H1 (cell line): ENCODE data around the gene APOL1. TPM values are rescaled to one million over a fixed set of nuclear protein-coding genes. Genes with fewer than 3 reads are reported as not detected.

Source experiments
- CHD1 ChIP-seq: IDR thresholded peaks from 2 replicates; pipeline ENCODE4 v1.6.1; 2012; ENCODE audit warnings: low read depth, low read length, improper control_type of control experiment
- EGR1 ChIP-seq: IDR thresholded peaks from 2 replicates; pipeline ENCODE4 v1.6.1; 2011; ENCODE audit warnings: low read depth, low read length, borderline replicate concordance
- FOSL1 ChIP-seq: IDR thresholded peaks from 2 replicates; pipeline ENCODE4 v1.6.1; 2011; ENCODE audit warnings: mild to moderate bottlenecking, low read depth, low read length, moderate library complexity; ENCODE audit not compliant: insufficient read depth
- MAFK ChIP-seq: IDR thresholded peaks from 2 replicates; pipeline ENCODE4 v1.6.1; 2012; ENCODE audit warnings: low read depth, mild to moderate bottlenecking, improper control_type of control experiment, low read length
- POLR2A ChIP-seq, 2 experiments: IDR thresholded peaks; 1 replicate in 1 of 2; 2 replicates in 1 of 2; pipeline ENCODE4 v1.6.1; 2011; ENCODE audit warnings: low read depth in 2 of 2, low read length in 2 of 2, mild to moderate bottlenecking in 2 of 2; ENCODE audit errors: control extremely low read depth in 1 of 2
- SIRT6 ChIP-seq: IDR thresholded peaks from one replicate; pipeline ENCODE4 v1.7.1; 2012; ENCODE audit warnings: low read length, inconsistent platforms
- SIX5 ChIP-seq: IDR thresholded peaks from 2 replicates; pipeline ENCODE4 v1.6.1; 2011; ENCODE audit warnings: mild to moderate bottlenecking, low read depth, low read length
- polyA plus RNA-seq, 7 experiments: library from polyadenylated mRNA; depleted of rRNA in 3 of 7; stranded (reverse) in 5 of 7; unstranded in 2 of 7; fragments of >200 nt in 5 of 7; fragments of 200-250 nt in 2 of 7; gene quantifications; 1 replicate in 5 of 7; 2 replicates in 1 of 7; 4 replicates in 1 of 7; pipeline versions ENCODE4 v1.2.1 to v1.2.3, GENCODE V29; 2011 to 2013; ENCODE audit warnings: missing spikeins in 2 of 7, mixed read lengths in 2 of 7
- total RNA-seq: library from RNA; stranded (reverse); fragmentation: NEBNext Ultra II Directional; extraction: Animal tissue kit (Norgen Biotek cat#: 25700); gene quantifications from 2 replicates; pipeline ENCODE4 v1.2.1, GENCODE V29; 2021

Gene APOL1
- total and polyA plus RNA-seq, 2 of the 8 experiments (the other 6 are each of a cell fraction or from before 2014, with no cell fraction given): not detected

DNA sequence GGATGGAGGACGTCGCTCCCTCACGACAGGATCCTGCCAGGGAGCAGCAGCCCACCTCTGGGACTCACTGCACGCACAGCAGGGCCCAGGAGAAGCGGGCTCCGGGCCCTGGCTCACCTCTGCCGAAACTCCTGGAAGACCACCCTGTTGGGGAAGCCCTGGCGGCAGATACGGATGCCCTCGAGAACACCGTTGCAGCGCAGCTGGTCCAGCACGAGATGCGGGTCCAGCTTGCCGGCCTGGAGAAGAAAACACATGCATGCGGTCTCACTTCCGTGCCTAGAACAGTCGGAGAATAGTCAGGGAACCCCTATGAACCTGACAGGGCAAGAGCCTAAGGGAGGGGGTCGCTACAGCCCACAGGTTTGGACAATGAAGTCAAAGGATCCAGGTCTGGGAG is 52.9 kb downstream of the APOL1 start (continued):
- no peak for TF ChIP-seq FOSL1
- TF ChIP-seq SIX5: no peak
- TF ChIP-seq EGR1: no peak
- TF ChIP-seq SIRT6: no peak
- no peak for TF ChIP-seq POLR2A (IDR thresholded peaks at IDR 0.05; ENCODE audit: control extremely low read depth in 1 of 2, low read depth in 2 of 2, low read length in 2 of 2)
- no peak for TF ChIP-seq CHD1
- no peak for TF ChIP-seq MAFK
